ENCODE results near the gene NAT8L. TPM values are rescaled to one million over a fixed set of nuclear protein-coding genes. Genes with fewer than 3 reads are reported as not detected.

Gene NAT8L
- total RNA-seq, 1 experiment from 2014 or later, result 9.2 TPM

DNA sequence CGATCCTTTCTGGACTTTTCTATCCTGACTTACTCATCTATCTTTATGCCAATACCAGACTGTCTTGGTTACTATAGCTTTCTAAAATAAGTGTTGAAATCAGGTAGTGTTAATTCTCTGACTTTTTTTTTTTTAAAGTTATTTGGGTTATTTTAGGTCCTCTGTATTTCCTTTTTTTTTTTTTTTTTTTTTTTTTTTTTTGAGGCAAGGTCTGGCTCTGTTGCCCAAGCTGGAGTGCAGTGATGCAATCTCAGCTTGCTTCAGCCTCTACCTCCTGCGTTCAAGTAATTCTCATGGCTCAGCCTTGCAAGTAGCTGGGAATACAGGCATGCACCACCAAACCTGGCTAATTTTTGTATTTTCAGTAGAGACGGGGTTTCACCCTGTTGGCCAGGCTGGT lies 47.5 kb upstream of the NAT8L start:
- DNase-seq (ENCODE audit: low read depth, low spot score) (no peak), ATAC-seq (no peak)
- ChIA-PET CTCF (interaction anchor here (0.6 kb wide), 1 partner anchor 157 kb away, joined by 5 read pairs; no protein-coding TSS in a partner anchor), POLR2A (no interaction called here), RAD21 (ENCODE audit: low non-redundant PET in 1 of 2, low total read pairs in 2 of 2, uncharacterized antibody in 2 of 2, unreplicated experiment in 2 of 2) (no interaction called here)
- H3K36me3 ChIP-seq (ENCODE audit: control insufficient read depth in 1 of 2, insufficient read depth in 2 of 2, low read length in 2 of 2), result no peaks in the 10 kb centered on the region; a peak in 1 of 4 replicates
- H2AFZ ChIP-seq (ENCODE audit: low read depth, low read length, poor library complexity, severe bottlenecking), result no peak overlapping the region
- H4K20me1 ChIP-seq (ENCODE audit: insufficient read depth), result no peaks in the 10 kb centered on the region
- no peak overlapping the region for H3K9ac ChIP-seq (ENCODE audit: low read length)
- no peak overlapping the region for H3K4me3 ChIP-seq (replicated peaks in 1 of 2; ENCODE audit: low read depth in 1 of 2, low read length in 2 of 2)
- no peak overlapping the region for H3K4me2 ChIP-seq (ENCODE audit: low read length)
- H3K27ac ChIP-seq (ENCODE audit: low read depth, low read length), result no peak overlapping the region
- TF ChIP-seq, protein P1, sequence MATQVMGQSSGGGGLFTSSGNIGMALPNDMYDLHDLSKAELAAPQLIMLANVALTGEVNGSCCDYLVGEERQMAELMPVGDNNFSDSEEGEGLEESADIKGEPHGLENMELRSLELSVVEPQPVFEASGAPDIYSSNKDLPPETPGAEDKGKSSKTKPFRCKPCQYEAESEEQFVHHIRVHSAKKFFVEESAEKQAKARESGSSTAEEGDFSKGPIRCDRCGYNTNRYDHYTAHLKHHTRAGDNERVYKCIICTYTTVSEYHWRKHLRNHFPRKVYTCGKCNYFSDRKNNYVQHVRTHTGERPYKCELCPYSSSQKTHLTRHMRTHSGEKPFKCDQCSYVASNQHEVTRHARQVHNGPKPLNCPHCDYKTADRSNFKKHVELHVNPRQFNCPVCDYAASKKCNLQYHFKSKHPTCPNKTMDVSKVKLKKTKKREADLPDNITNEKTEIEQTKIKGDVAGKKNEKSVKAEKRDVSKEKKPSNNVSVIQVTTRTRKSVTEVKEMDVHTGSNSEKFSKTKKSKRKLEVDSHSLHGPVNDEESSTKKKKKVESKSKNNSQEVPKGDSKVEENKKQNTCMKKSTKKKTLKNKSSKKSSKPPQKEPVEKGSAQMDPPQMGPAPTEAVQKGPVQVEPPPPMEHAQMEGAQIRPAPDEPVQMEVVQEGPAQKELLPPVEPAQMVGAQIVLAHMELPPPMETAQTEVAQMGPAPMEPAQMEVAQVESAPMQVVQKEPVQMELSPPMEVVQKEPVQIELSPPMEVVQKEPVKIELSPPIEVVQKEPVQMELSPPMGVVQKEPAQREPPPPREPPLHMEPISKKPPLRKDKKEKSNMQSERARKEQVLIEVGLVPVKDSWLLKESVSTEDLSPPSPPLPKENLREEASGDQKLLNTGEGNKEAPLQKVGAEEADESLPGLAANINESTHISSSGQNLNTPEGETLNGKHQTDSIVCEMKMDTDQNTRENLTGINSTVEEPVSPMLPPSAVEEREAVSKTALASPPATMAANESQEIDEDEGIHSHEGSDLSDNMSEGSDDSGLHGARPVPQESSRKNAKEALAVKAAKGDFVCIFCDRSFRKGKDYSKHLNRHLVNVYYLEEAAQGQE (IDR thresholded peaks at IDR 0.05; ENCODE audit: low read depth), result no peak
- TF ChIP-seq CBX3 (IDR thresholded peaks at IDR 0.05; ENCODE audit: low read depth), result no peak
- no peak for TF ChIP-seq RAD21 (IDR thresholded peaks at IDR 0.05; ENCODE audit: low read depth)
- TF ChIP-seq ZFX (IDR thresholded peaks at IDR 0.05), result no peak
- TF ChIP-seq JUND (IDR thresholded peaks at IDR 0.05), result no peak
- TF ChIP-seq TCF7L2 (IDR thresholded peaks at IDR 0.05; ENCODE audit: borderline replicate concordance, extremely low read depth, insufficient read depth, insufficient read length), result no peak
- TF ChIP-seq SIN3A (IDR thresholded peaks at IDR 0.05; ENCODE audit: low read depth), result no peak
- TF ChIP-seq EGR1 (IDR thresholded peaks at IDR 0.05; ENCODE audit: low read depth), result no peak
- no peak for TF ChIP-seq POLR2A (IDR thresholded peaks at IDR 0.05; ENCODE audit: borderline replicate concordance, extremely low read depth, insufficient read depth, insufficient read length)
- TF ChIP-seq FOSL1 (IDR thresholded peaks at IDR 0.05; ENCODE audit: low read depth), result no peak
- no peak for TF ChIP-seq EZH2 (IDR thresholded peaks at IDR 0.05)
- TF ChIP-seq CEBPB (IDR thresholded peaks at IDR 0.05; ENCODE audit: low read depth), result no peak
- TF ChIP-seq, protein P2, sequence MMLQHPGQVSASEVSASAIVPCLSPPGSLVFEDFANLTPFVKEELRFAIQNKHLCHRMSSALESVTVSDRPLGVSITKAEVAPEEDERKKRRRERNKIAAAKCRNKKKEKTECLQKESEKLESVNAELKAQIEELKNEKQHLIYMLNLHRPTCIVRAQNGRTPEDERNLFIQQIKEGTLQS (IDR thresholded peaks at IDR 0.05), result no peak
- TF ChIP-seq, protein P3, sequence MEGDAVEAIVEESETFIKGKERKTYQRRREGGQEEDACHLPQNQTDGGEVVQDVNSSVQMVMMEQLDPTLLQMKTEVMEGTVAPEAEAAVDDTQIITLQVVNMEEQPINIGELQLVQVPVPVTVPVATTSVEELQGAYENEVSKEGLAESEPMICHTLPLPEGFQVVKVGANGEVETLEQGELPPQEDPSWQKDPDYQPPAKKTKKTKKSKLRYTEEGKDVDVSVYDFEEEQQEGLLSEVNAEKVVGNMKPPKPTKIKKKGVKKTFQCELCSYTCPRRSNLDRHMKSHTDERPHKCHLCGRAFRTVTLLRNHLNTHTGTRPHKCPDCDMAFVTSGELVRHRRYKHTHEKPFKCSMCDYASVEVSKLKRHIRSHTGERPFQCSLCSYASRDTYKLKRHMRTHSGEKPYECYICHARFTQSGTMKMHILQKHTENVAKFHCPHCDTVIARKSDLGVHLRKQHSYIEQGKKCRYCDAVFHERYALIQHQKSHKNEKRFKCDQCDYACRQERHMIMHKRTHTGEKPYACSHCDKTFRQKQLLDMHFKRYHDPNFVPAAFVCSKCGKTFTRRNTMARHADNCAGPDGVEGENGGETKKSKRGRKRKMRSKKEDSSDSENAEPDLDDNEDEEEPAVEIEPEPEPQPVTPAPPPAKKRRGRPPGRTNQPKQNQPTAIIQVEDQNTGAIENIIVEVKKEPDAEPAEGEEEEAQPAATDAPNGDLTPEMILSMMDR (IDR thresholded peaks at IDR 0.05 in 2 of 3, conservative IDR thresholded peaks at IDR 0.05 in 1 of 3; ENCODE audit: borderline replicate concordance in 1 of 3, insufficient read depth in 1 of 3, low read depth in 2 of 3, low read length in 2 of 3), result no peak
- TF ChIP-seq EZH2phosphoT487 (IDR thresholded peaks at IDR 0.05; ENCODE audit: borderline replicate concordance), result no peak
- TF ChIP-seq, protein P4, sequence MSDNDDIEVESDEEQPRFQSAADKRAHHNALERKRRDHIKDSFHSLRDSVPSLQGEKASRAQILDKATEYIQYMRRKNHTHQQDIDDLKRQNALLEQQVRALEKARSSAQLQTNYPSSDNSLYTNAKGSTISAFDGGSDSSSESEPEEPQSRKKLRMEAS (IDR thresholded peaks at IDR 0.05), result no peak
- TF ChIP-seq POLR2AphosphoS5 (IDR thresholded peaks at IDR 0.05; ENCODE audit: low read depth, low read length), result no peak
- no peak for TF ChIP-seq SP1 (IDR thresholded peaks at IDR 0.05; ENCODE audit: low read depth)
- intact Hi-C loops (cut with micrococcal nuclease), result no loop called here
- peaks cover 21% of the 10 kb centered on the region for H3K79me2 ChIP-seq (ENCODE audit: insufficient read depth, low read length)
- H3K9me3 ChIP-seq (ENCODE audit: control insufficient read depth in 1 of 2, insufficient read depth in 1 of 2, low read depth in 1 of 2, low read length in 2 of 2), result no peaks in the 10 kb centered on the region
- H3K27me3 ChIP-seq (ENCODE audit: insufficient read depth, low read length), result no peaks in the 10 kb centered on the region
- peaks cover 10 to 24% of the 10 kb centered on the region in 2 experiments; a peak in 3 of 4 replicates for H3K4me1 ChIP-seq (ENCODE audit: control insufficient read depth in 1 of 2, insufficient read depth in 2 of 2, low read length in 2 of 2)
- no peaks in the 10 kb centered on the region for H3K9me2 ChIP-seq (ENCODE audit: insufficient read depth)
- no TSS peak for BruUV-seq (replicated peaks)
